ENCODE measurements around the gene CCDC194.

DNA sequence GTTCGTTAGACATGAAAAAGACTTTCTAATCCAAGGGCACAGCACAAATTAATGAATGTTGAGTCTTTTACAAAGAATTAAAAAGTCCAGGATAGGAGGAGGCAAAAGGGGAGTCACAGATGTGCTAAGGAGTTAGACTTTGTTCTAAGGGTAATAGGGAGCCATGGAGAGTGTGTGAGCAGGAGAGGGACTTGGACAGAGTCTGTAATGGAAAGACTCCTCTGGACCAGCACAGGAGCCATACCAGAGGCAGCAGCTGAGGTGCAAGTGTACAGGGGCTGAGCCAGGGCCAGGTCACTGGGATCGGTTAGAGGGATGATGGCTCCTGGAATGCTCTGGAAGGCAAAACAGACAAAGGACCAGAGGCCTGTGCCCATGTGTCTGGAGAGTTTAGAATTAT is 46.1 kb downstream of the CCDC194 start:
- no peak for TF ChIP-seq CTCF (IDR thresholded peaks at IDR 0.05)
- no peak for TF ChIP-seq POLR2A (IDR thresholded peaks at IDR 0.05)

Measured in lower leg skin (tissue), 3 donors.